CD1c-positive myeloid dendritic cell (primary cell): Measurements from ENCODE around the gene AHSP.
"Not testable (repeated sequence)": the region's sequence is repeated elsewhere in the genome, so short reads cannot be mapped to it uniquely, and the experiment has no call there.

Source experiments
- DNase-seq: peaks from one replicate; pipeline ENCODE4 v3.0.0-alpha.2; 2016; ENCODE audit errors: extremely low spot score

The AHSP gene, protein sequence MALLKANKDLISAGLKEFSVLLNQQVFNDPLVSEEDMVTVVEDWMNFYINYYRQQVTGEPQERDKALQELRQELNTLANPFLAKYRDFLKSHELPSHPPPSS

DNA sequence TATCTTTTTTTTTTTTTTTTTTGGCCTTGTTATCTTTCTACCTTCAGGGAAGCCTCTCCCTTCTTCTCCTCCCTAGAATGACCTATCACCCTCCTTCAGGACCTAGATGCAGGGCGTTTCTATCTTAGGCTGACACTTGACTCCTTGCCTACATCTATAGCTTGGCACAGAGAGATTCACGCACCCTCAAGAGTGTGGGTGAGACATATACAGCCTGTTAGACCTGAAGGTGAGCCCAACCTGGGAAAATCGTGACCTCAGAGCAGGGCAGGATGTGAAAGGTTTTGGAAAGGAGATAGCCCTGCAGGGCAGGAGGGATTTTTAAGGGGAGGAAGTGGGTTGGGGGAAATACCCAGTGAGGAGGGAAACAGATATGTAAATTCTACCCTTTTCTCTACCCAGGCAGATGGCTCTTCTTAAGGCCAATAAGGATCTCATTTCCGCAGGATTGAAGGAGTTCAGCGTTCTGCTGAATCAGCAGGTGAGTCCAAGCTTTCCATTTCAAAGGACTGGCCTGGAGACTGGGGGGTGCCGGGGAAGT is at the start of gene AHSP:
Gene AHSP (plus strand): TSS at position 167 of the 541 bp plus-strand sequence. CDS start 240 bp downstream, at position 407.
- no peak for DNase-seq

- no peak for DNase-seq
Measured at GRCh38 chr16:31478956-31479355, 48.7 kb upstream of the AHSP start.

GRCh38 chr16:31479751-31480150 is 47.9 kb upstream of the AHSP start:
- DNase-seq: no peak

GRCh38 chr16:31480851-31481536 is 46.7 kb upstream of the AHSP start:
- peak; percentile 13 for DNase-seq

DNA sequence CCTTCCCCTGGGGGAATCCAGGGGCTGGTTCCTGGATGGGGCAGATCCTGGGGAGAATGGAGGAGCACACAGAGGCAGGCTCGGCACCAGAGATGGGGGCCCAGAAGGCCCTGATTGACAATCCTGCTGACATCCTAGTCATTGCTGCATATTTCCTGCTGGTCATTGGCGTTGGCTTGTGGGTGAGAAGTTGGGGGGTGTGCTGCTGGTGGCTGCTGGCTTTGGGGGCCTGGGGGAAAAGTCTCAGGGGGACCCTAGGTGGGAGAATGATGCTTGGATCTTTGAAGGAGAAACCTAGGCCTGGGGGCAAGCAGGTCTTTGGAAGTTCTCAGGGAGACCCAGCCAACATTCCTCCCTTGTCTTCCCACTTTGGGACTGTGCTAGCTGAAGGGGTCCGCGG is 44.6 kb upstream of the AHSP start, which contains the start of gene SLC5A2:
Gene SLC5A2 (plus strand): TSS at position 43 of the 400 bp plus-strand sequence. CDS start 14 bp downstream, at position 57.
- no peak for DNase-seq

GRCh38 chr16:31484048-31484447 is 43.7 kb upstream of the AHSP start:
- not testable (repeated sequence) for DNase-seq

DNA sequence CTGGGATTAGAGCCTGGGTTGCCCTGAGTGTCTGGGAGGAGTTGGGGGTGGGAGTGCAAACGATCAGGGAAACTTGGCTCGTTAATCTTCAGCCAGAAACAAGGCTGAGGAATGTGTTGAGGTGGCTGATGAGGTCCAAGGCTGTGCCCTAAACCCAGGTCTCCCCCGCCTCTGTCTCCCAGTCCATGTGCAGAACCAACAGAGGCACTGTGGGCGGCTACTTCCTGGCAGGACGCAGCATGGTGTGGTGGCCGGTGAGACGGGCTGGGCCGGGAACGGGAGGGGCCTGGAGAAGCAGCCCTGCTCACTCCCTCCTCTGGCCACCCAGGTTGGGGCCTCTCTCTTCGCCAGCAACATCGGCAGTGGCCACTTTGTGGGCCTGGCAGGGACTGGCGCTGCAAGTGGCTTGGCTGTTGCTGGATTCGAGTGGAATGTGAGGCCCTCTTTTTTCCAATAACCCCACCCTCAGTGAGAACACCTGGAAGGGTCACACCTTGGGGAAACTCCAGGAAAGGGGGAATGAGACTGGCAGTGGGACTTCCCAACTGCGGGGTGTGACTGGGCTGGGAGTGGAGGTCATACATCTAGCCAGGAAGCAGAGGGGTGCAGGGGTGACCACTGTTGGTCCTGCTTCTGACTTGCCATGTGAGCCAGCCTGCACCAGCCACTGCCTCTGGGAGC is 43.1 kb upstream of the AHSP start:
- no peak for DNase-seq

DNA sequence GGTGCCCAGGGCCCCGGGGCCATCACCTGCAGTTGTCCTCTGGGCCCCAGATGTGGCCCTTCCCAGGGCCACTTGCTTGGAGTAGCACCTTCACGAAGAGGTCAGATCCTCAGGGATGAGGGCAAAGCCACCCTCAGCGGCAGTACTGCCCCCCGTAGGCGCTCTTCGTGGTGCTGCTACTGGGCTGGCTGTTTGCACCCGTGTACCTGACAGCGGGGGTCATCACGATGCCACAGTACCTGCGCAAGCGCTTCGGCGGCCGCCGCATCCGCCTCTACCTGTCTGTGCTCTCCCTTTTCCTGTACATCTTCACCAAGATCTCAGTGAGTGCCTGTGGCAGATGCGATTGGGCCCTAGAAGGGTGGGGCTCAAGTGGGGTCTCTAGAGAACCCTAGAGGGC is 42.1 kb upstream of the AHSP start:
- no peak for DNase-seq

DNA sequence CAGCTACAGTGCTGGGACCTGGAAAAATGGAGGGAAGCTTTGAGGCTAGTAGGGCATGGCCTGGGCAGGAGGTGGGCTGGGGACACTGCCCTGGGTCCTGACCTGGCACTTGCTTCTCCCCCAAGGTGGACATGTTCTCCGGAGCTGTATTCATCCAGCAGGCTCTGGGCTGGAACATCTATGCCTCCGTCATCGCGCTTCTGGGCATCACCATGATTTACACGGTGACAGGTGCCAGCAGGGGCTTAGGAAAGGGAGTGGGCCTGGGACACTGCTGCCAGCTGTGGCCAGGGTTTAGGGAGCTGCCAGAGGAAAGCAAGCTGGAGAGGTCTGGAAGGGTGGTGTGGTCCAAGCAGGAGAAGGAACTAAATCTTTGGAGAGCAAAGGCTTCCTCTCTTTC is 41.7 kb upstream of the AHSP start:
- no peak for DNase-seq

GRCh38 chr16:31487071-31487719 is 40.5 kb upstream of the AHSP start:
- DNase-seq: peak; percentile 32

GRCh38 chr16:31487720-31488467 is 39.8 kb upstream of the AHSP start:
- peak; percentile 59 for DNase-seq

DNA sequence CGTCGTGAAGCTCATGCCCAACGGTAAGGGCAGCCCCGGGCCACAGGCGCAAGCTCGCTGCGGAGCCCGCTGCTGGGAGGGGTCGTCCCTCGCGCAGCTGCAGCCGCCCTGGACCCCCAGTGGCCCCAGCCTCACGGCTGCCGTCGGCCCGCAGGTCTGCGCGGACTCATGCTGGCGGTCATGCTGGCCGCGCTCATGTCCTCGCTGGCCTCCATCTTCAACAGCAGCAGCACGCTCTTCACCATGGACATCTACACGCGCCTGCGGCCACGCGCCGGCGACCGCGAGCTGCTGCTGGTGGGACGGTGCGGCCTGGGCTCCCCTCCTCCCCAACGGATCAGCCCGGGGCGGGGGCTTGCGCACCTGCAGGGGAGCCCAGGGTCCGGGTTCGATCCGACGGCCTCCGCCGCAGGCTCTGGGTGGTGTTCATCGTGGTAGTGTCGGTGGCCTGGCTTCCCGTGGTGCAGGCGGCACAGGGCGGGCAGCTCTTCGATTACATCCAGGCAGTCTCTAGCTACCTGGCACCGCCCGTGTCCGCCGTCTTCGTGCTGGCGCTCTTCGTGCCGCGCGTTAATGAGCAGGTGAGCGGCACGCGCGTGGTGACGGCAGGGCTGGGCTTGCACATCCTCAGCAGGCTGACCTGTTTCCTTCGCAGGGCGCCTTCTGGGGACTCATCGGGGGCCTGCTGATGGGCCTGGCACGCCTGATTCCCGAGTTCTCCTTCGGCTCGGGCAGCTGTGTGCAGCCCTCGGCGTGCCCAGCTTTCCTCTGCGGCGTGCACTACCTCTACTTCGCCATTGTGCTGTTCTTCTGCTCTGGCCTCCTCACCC is 39.0 kb upstream of the AHSP start:
- no peak for DNase-seq

GRCh38 chr16:31489298-31489564 is 38.5 kb upstream of the AHSP start:
- no peak for DNase-seq

GRCh38 chr16:31489616-31490584 is 37.8 kb upstream of the AHSP start:
- DNase-seq: no peak

- DNase-seq: no peak
Measured at GRCh38 chr16:31491778-31492418, 35.8 kb upstream of the AHSP start.

DNA sequence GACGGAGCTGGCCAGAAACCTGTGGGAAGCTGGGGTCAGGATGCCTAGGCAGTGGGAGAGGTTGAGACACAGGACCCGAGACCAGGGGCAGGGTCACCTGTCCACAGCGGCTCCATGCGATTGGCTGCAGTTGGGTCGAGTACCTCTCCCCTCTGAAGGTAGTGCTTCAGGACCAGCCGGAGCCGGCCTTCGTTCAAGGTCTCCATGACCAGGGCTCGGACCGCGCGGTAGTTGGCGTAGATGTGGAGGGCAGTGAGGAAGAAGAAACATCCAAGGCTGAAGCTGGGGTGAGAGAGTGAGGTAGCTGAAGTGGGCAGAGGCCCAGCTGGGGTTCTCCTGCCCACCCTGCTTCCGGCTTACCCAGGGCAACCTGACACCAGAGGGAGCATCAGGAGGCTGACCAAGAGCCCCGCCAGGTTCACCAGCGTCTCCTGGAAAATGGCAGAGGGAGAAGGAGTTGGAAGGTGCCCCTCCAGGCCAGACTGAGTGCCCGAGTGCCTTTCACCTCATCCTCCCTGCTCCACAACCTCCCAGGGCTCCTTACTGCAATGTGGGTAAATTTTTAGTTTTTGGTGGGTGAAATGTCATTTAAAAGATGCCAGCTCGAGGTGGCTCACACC is 34.1 kb upstream of the AHSP start:
- DNase-seq: no peak

GRCh38 chr16:31496670-31497069 is 31.0 kb upstream of the AHSP start:
- no peak for DNase-seq

- DNase-seq: no peak
Measured at GRCh38 chr16:31498493-31498892, 29.2 kb upstream of the AHSP start.

- DNase-seq: no peak
Measured at GRCh38 chr16:31499928-31500327, 27.8 kb upstream of the AHSP start.
